B cell (primary cell): ENCODE data around the gene TOM1L2.

Experiments used
- CTCF ChIP-seq: fragments of 200-600 bp; IDR thresholded peaks from one replicate; pipeline ENCODE4 v1.8.0; 2022; ENCODE audit warnings: antibody characterized with exemption, mild to moderate bottlenecking
- EZH2 ChIP-seq: IDR thresholded peaks from 2 replicates; pipeline ENCODE4 v1.6.1; 2012; ENCODE audit warnings: borderline replicate concordance, low read depth, mild to moderate bottlenecking, moderate library complexity, low read length; ENCODE audit not compliant: insufficient read depth, poor library complexity, severe bottlenecking

GRCh38 chr17:17801800-17802481 is 170.3 kb downstream of the TOM1L2 start:
- no peak for TF ChIP-seq CTCF
- no peak for TF ChIP-seq EZH2
